HEK293T (cell line): Measurements from ENCODE around the gene PDE6A.

Experiments
- BHLHE40 ChIP-seq: fragments of 450-650 bp; IDR thresholded peaks from 2 replicates; pipeline ENCODE4 v1.6.1; 2016; ENCODE audit warnings: mild to moderate bottlenecking, moderate library complexity, borderline replicate concordance
- FOXA1 ChIP-seq: fragments of 450-650 bp; IDR thresholded peaks from 2 replicates; pipeline ENCODE4 v1.6.1; 2016; ENCODE audit warnings: mild to moderate bottlenecking
- LEF1 ChIP-seq: fragments of 450-650 bp; IDR thresholded peaks from 2 replicates; pipeline ENCODE4 v1.6.1; 2017; ENCODE audit warnings: mild to moderate bottlenecking, borderline replicate concordance
- SP1 ChIP-seq: fragments of 450-650 bp; IDR thresholded peaks from 2 replicates; pipeline ENCODE4 v1.6.1; 2017

DNA sequence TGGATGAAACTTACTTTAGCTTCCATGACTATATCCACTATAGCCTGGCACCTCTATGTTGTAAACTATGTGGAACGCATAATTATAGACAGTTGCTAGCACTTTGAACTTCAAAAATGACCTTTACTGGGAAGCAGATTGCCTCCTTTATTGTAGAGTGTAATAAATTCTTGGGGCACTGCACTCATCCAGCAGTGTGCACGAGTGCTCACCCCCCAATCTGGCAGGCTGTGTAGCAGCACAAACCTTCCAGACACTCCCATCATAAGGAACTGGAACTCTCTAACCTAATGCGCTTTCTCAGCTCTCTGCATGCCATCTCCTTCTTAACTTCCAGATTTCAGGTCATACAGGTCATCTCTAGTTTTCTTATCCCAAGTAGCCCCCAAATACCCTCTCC is 1.5 kb upstream of the PDE6A start:
- TF ChIP-seq FOXA1 (no peak), SP1 (no peak), LEF1 (no peak), BHLHE40 (no peak)
